HCT116 (cell line): ENCODE data around the gene PPP2R2D. TPM values are rescaled to one million over a fixed set of nuclear protein-coding genes. Genes with fewer than 3 reads are reported as not detected.

ENCODE experiments used
- ATAC-seq: fragments of 200-7000 bp; cut with Tn5 transposase; 2 replicates; pipeline ENCODE4 v1.9.1; 2020; ENCODE audit warnings: mild to moderate bottlenecking, moderate library complexity
- BruUV-seq: library from RNA; stranded (reverse); fragments of 400-500 nt; replicated peaks from 2 replicates; lab custom pipeline; 2021; lab: Mats Ljungman, UMichigan
- CTCF ChIA-PET: fragments of 300-600 bp; sonication (Branson Sonifier 250); formaldehyde crosslinking; loops from one replicate; lab custom pipeline; 2021; ENCODE audit warnings: antibody characterized with exemption; lab: Charles Lee
- POLR2A ChIA-PET: fragments of 300-600, 350-600 bp; sonication (Branson Sonifier 250); formaldehyde crosslinking; loops from one replicate; lab custom pipeline; 2021; ENCODE audit warnings: antibody characterized with exemption; lab: Charles Lee
- RAD21 ChIA-PET, 2 experiments: fragments of 300-600 bp; sonication (Branson Sonifier 250); formaldehyde crosslinking; loops; one replicate each; lab custom pipeline; 2023; ENCODE audit warnings: low total read pairs in 2 of 2; ENCODE audit not compliant: uncharacterized antibody in 2 of 2, unreplicated experiment in 2 of 2, low non-redundant PET in 1 of 2; lab: Charles Lee
- DNase-seq: peaks from one replicate; pipeline ENCODE4 v3.0.0-alpha.2; 2010; ENCODE audit warnings: low read depth, low spot score
- H2AFZ ChIP-seq: fragments of 200-600 bp; shearing (Covaris generic), sonication (generic); 2 replicates; pipeline ENCODE4 v1.6.1; 2017; ENCODE audit warnings: low read depth, mixed run types, mixed read lengths, antibody characterized with exemption, low read length; ENCODE audit not compliant: poor library complexity, severe bottlenecking
- H3K27ac ChIP-seq: 2 replicates; pipeline ENCODE4 v1.5.1; 2012; ENCODE audit warnings: low read depth, low read length
- H3K27me3 ChIP-seq: fragments of 200-600 bp; sonication (generic); 2 replicates; pipeline ENCODE4 v1.6.1; 2016; ENCODE audit warnings: mixed run types, low read length, mixed read lengths; ENCODE audit not compliant: insufficient read depth
- H3K36me3 ChIP-seq, 2 experiments: fragments of 200-500 bp in 1 of 2; fragments of 200-600 bp in 1 of 2; sonication (Bioruptor generic) in 1 of 2; sonication (generic) in 1 of 2; 2 replicates each; pipeline versions ENCODE4 v1.5.1 to v1.6.1; 2014 to 2016; ENCODE audit warnings: low read length in 2 of 2, inconsistent platforms in 1 of 2, mixed read lengths in 1 of 2, mixed run types in 1 of 2; ENCODE audit not compliant: insufficient read depth in 2 of 2, control insufficient read depth in 1 of 2
- H3K4me1 ChIP-seq, 2 experiments: fragments of 200-600 bp in 1 of 2; sonication (generic) in 1 of 2; 2 replicates each; pipeline versions ENCODE4 v1.5.1 to v1.6.1; 2012 to 2017; ENCODE audit warnings: low read length in 2 of 2, inconsistent platforms in 1 of 2, mild to moderate bottlenecking in 1 of 2, mixed read lengths in 1 of 2, mixed run types in 1 of 2, moderate library complexity in 1 of 2; ENCODE audit not compliant: insufficient read depth in 2 of 2, control insufficient read depth in 1 of 2
- H3K4me2 ChIP-seq: fragments of 200-600 bp; sonication (generic); 2 replicates; pipeline ENCODE4 v1.6.1; 2017; ENCODE audit warnings: mixed run types, low read length, mixed read lengths
- H3K4me3 ChIP-seq, 2 experiments: fragments of 200-600 bp in 1 of 2; sonication (generic) in 1 of 2; replicated peaks in 1 of 2; 2 replicates each; pipeline ENCODE4 v1.5.1; 2011 to 2016; ENCODE audit warnings: low read length in 2 of 2, control low read depth in 1 of 2, low read depth in 1 of 2, mild to moderate bottlenecking in 1 of 2, mixed read lengths in 1 of 2, mixed run types in 1 of 2
- H3K79me2 ChIP-seq: fragments of 200-600 bp; sonication (generic); 2 replicates; pipeline ENCODE4 v1.6.1; 2017; ENCODE audit warnings: mild to moderate bottlenecking, mixed run types, low read length, moderate library complexity, mixed read lengths; ENCODE audit not compliant: insufficient read depth
- H3K9ac ChIP-seq: fragments of 200-600 bp; sonication (generic); 2 replicates; pipeline ENCODE4 v1.6.1; 2016; ENCODE audit warnings: low read length, mixed read lengths
- H3K9me2 ChIP-seq: fragments of 200-600 bp; sonication (generic), shearing (Covaris generic); 2 replicates; pipeline ENCODE4 v1.6.1; 2017; ENCODE audit warnings: mixed run types, mild to moderate bottlenecking, moderate library complexity; ENCODE audit not compliant: insufficient read depth
- H3K9me3 ChIP-seq, 2 experiments: fragments of 200-500 bp in 1 of 2; fragments of 200-600 bp in 1 of 2; sonication (Bioruptor generic) in 1 of 2; sonication (generic) in 1 of 2; 2 replicates each; pipeline ENCODE4 v1.6.1; 2014 to 2017; ENCODE audit warnings: low read length in 2 of 2, mixed read lengths in 2 of 2, inconsistent platforms in 1 of 2, low read depth in 1 of 2, mild to moderate bottlenecking in 1 of 2, mixed run types in 1 of 2, moderate library complexity in 1 of 2; ENCODE audit not compliant: control insufficient read depth in 1 of 2, insufficient read depth in 1 of 2
- H4K20me1 ChIP-seq: fragments of 200-600 bp; sonication (generic), shearing (Covaris generic); 2 replicates; pipeline ENCODE4 v1.6.1; 2017; ENCODE audit warnings: mixed run types, mild to moderate bottlenecking, moderate library complexity; ENCODE audit not compliant: insufficient read depth
- ATF3 ChIP-seq: IDR thresholded peaks from 2 replicates; pipeline ENCODE4 v1.6.1; 2012
- CTCF ChIP-seq, 3 experiments: fragments of 200-600 bp in 1 of 3; sonication (generic) in 1 of 3; IDR thresholded peaks in 2 of 3; conservative IDR thresholded peaks in 1 of 3; 2 replicates each; pipeline ENCODE4 v1.5.1; 2012 to 2017; ENCODE audit warnings: low read depth in 2 of 3, low read length in 2 of 3, antibody characterized with exemption in 1 of 3, borderline replicate concordance in 1 of 3, control low read depth in 1 of 3, mild to moderate bottlenecking in 1 of 3, mixed read lengths in 1 of 3, mixed run types in 1 of 3, moderate library complexity in 1 of 3; ENCODE audit not compliant: insufficient read depth in 1 of 3
- FOSL1 ChIP-seq: IDR thresholded peaks from 2 replicates; pipeline ENCODE4 v1.6.1; 2012; ENCODE audit warnings: low read depth
- JUND ChIP-seq: IDR thresholded peaks from 2 replicates; pipeline ENCODE4 v1.6.1; 2012
- POLR2AphosphoS5 ChIP-seq: IDR thresholded peaks from 2 replicates; pipeline ENCODE4 v1.6.1; 2011; ENCODE audit warnings: mild to moderate bottlenecking, low read depth, low read length, moderate library complexity
- SRF ChIP-seq: IDR thresholded peaks from 2 replicates; pipeline ENCODE4 v1.6.1; 2012; ENCODE audit warnings: low read depth
- TCF7L2 ChIP-seq: IDR thresholded peaks from 2 replicates; pipeline ENCODE4 v1.7.0; 2011; ENCODE audit warnings: borderline replicate concordance, inconsistent platforms; ENCODE audit not compliant: insufficient read depth, insufficient read length; ENCODE audit errors: extremely low read depth
- ZNF274 ChIP-seq: fragments of 200-500 bp; sonication (Bioruptor generic); IDR thresholded peaks from 2 replicates; pipeline ENCODE4 v1.6.1; 2014; ENCODE audit warnings: mild to moderate bottlenecking, low read depth, low read length, inconsistent platforms
- intact Hi-C: fragments of 100-400 bp; cut with micrococcal nuclease; formaldehyde crosslinking; loops from 2 replicates; pipeline ENCODE4 v1.10.0; 2022
- total RNA-seq: library from RNA; stranded (reverse); gene quantifications from one replicate; pipeline ENCODE4 v1.2.1, GENCODE V29; 2021; ENCODE audit not compliant: unreplicated experiment

PPP2R2D gene
- total RNA-seq, 1 experiment from 2014 or later: 18.1 TPM

GRCh38 chr10:131858583-131859340, 42.0 kb upstream of the PPP2R2D start:
- H3K9ac ChIP-seq: no peak overlapping the region
- intact Hi-C loops: no loop called here
- ChIA-PET POLR2A (no interaction called here), RAD21 (no interaction called here), CTCF (no interaction called here)
- TF ChIP-seq SRF (no peak), ATF3 (no peak), ZNF274 (no peak), FOSL1 (no peak), CTCF (IDR thresholded peaks at IDR 0.05 in 2 of 3, conservative IDR thresholded peaks at IDR 0.05 in 1 of 3; ENCODE audit: borderline replicate concordance in 1 of 3, insufficient read depth in 1 of 3, low read depth in 2 of 3, low read length in 2 of 3) (no peak; a peak in 1 of 6 replicates), POLR2AphosphoS5 (no peak), TCF7L2 (no peak), JUND (no peak)
- H3K27ac ChIP-seq: no peak overlapping the region
- no peaks in the 10 kb centered on the region for H4K20me1 ChIP-seq
- no peaks in the 10 kb centered on the region for H3K9me3 ChIP-seq
- no peaks in the 10 kb centered on the region for H3K9me2 ChIP-seq
- H3K36me3 ChIP-seq: no peaks in the 10 kb centered on the region
- H2AFZ ChIP-seq: no peak overlapping the region
- no peaks in the 10 kb centered on the region for H3K79me2 ChIP-seq
- DNase-seq (no peak), ATAC-seq (no peak)
- H3K27me3 ChIP-seq: no peaks in the 10 kb centered on the region
- no peak overlapping the region for H3K4me2 ChIP-seq
- BruUV-seq: no TSS peak
- no peak overlapping the region for H3K4me3 ChIP-seq
- H3K4me1 ChIP-seq: no peaks in the 10 kb centered on the region
